ENCODE results near the gene STOML1.

STOML1 gene

GRCh38 chr15:73994413-73994883 lies 2.4 kb upstream of the STOML1 start, which contains the start of gene PML:
PML (plus strand) TSS chr15:73994716; CDS start chr15:73994813, 97 bp downstream.
- no peaks in the 10 kb centered on the region for H4K20me1 ChIP-seq (ENCODE audit: insufficient read depth)
- peak within 1 kb of the TSS; percentile 60; the same call in 1 of the 2 replicates for H2AFZ ChIP-seq (ENCODE audit: low read depth)
- H3K79me2 ChIP-seq (ENCODE audit: insufficient read depth, low read depth), result peaks cover 55% of the 10 kb centered on the region
- H3K27ac ChIP-seq, result peak within 1 kb of the TSS; percentile 56
- no peaks in the 10 kb centered on the region for H3K27me3 ChIP-seq (ENCODE audit: insufficient read depth, low read depth)
- H3K9ac ChIP-seq, result peak within 1 kb of the TSS; percentile 55; the same call in 1 of the 2 replicates
- H3K4me3 ChIP-seq (IDR thresholded peaks at IDR 0.05; ENCODE audit: insufficient read depth, low read depth, low read length), result no peak within 1 kb of the TSS
- H3K4me2 ChIP-seq, result peak within 1 kb of the TSS; percentile 95
- no peak for TF ChIP-seq CTCF (conservative IDR thresholded peaks at IDR 0.05; ENCODE audit: low read depth, low read length)
- peaks cover 58% of the 10 kb centered on the region for H3K4me1 ChIP-seq (ENCODE audit: low read depth, poor library complexity, severe bottlenecking)
- H3K36me3 ChIP-seq (ENCODE audit: insufficient read depth), result peaks cover 4% of the 10 kb centered on the region; the same call in 1 of the 2 replicates

GRCh38 chr15:73993211-73993994 lies 1.3 kb upstream of the STOML1 start:
- Histone ChIP-seq H4K20me1 (ENCODE audit: insufficient read depth) (no peaks in the 10 kb centered on the region), H3K36me3 (ENCODE audit: insufficient read depth) (no peaks in the 10 kb centered on the region), H3K4me2 (peak overlapping the region; percentile 74; the same call in 1 of the 2 replicates), H3K27ac (no peak overlapping the region), H3K9ac (no peak overlapping the region), H2AFZ (ENCODE audit: low read depth) (no peak overlapping the region), H3K27me3 (ENCODE audit: insufficient read depth, low read depth) (no peaks in the 10 kb centered on the region), H3K4me1 (ENCODE audit: low read depth, poor library complexity, severe bottlenecking) (peaks cover 63% of the 10 kb centered on the region), H3K79me2 (ENCODE audit: insufficient read depth, low read depth) (peaks cover 47% of the 10 kb centered on the region), H3K4me3 (IDR thresholded peaks at IDR 0.05; ENCODE audit: insufficient read depth, low read depth, low read length) (no peak overlapping the region)
- no peak for TF ChIP-seq CTCF (conservative IDR thresholded peaks at IDR 0.05; ENCODE audit: low read depth, low read length)

GRCh38 chr15:73992594-73992898 lies 451 bp upstream of the STOML1 start:
- no peaks in the 10 kb centered on the region for H3K27me3 ChIP-seq (ENCODE audit: insufficient read depth, low read depth)
- peak overlapping the region; percentile 67 for H3K4me2 ChIP-seq
- peak overlapping the region; percentile 65; the same call in 1 of the 2 replicates for H2AFZ ChIP-seq (ENCODE audit: low read depth)
- H3K36me3 ChIP-seq (ENCODE audit: insufficient read depth), result no peaks in the 10 kb centered on the region
- peaks cover 68% of the 10 kb centered on the region for H3K4me1 ChIP-seq (ENCODE audit: low read depth, poor library complexity, severe bottlenecking)
- no peak; the same call in none of the 2 replicates for TF ChIP-seq CTCF (conservative IDR thresholded peaks at IDR 0.05; ENCODE audit: low read depth, low read length)
- H3K79me2 ChIP-seq (ENCODE audit: insufficient read depth, low read depth), result peaks cover 38% of the 10 kb centered on the region
- H3K27ac ChIP-seq, result no peak overlapping the region
- no peaks in the 10 kb centered on the region for H4K20me1 ChIP-seq (ENCODE audit: insufficient read depth)
- no peak overlapping the region; the same call in 1 of the 2 replicates for H3K9ac ChIP-seq
- no peak overlapping the region for H3K4me3 ChIP-seq (IDR thresholded peaks at IDR 0.05; ENCODE audit: insufficient read depth, low read depth, low read length)

GRCh38 chr15:73991260-73991659 lies 835 bp downstream of the STOML1 start:
- Histone ChIP-seq H3K27me3 (ENCODE audit: insufficient read depth, low read depth) (no peaks in the 10 kb centered on the region), H3K4me1 (ENCODE audit: low read depth, poor library complexity, severe bottlenecking) (peaks cover 69% of the 10 kb centered on the region), H4K20me1 (ENCODE audit: insufficient read depth) (no peaks in the 10 kb centered on the region), H3K27ac (no peak overlapping the region), H3K79me2 (ENCODE audit: insufficient read depth, low read depth) (peaks cover 25% of the 10 kb centered on the region), H3K9ac (peak overlapping the region; percentile 16; the same call in 1 of the 2 replicates), H3K4me3 (IDR thresholded peaks at IDR 0.05; ENCODE audit: insufficient read depth, low read depth, low read length) (no peak overlapping the region), H2AFZ (ENCODE audit: low read depth) (peak overlapping the region; percentile 48; the same call in 1 of the 2 replicates), H3K36me3 (ENCODE audit: insufficient read depth) (no peaks in the 10 kb centered on the region), H3K4me2 (peak overlapping the region; percentile 80)
- no peak for TF ChIP-seq CTCF (conservative IDR thresholded peaks at IDR 0.05; ENCODE audit: low read depth, low read length)
